PFSK-1 (cell line): Measurements from ENCODE around the gene MBD5.

ENCODE experiments used
- FOXP2 ChIP-seq: optimal IDR thresholded peaks from 2 replicates; pipeline ENCODE3; 2011; ENCODE audit warnings: borderline replicate concordance, control low read depth, inconsistent platforms; ENCODE audit not compliant: insufficient read depth; ENCODE audit errors: extremely low read length, extremely low read depth
- POLR2AphosphoS5 ChIP-seq: IDR thresholded peaks from 2 replicates; pipeline ENCODE4 v1.6.1; 2012; ENCODE audit warnings: low read depth, mild to moderate bottlenecking, control low read depth, low read length, moderate library complexity
- REST ChIP-seq, 2 experiments: IDR thresholded peaks; 2 replicates each; pipeline versions ENCODE4 v1.6.1 to v1.8.0; 2011 to 2012; ENCODE audit warnings: low read depth in 2 of 2, low read length in 2 of 2, control low read depth in 1 of 2, inconsistent platforms in 1 of 2, mild to moderate bottlenecking in 1 of 2, moderate library complexity in 1 of 2; ENCODE audit not compliant: insufficient read depth in 1 of 2
- SIN3A ChIP-seq: IDR thresholded peaks from 2 replicates; pipeline ENCODE4 v1.6.1; 2012; ENCODE audit warnings: mild to moderate bottlenecking, low read length, moderate library complexity, borderline replicate concordance; ENCODE audit not compliant: insufficient read depth
- TAF1 ChIP-seq: IDR thresholded peaks from 2 replicates; pipeline ENCODE4 v1.6.1; 2012; ENCODE audit warnings: low read length, control low read depth, borderline replicate concordance; ENCODE audit not compliant: insufficient read depth

DNA sequence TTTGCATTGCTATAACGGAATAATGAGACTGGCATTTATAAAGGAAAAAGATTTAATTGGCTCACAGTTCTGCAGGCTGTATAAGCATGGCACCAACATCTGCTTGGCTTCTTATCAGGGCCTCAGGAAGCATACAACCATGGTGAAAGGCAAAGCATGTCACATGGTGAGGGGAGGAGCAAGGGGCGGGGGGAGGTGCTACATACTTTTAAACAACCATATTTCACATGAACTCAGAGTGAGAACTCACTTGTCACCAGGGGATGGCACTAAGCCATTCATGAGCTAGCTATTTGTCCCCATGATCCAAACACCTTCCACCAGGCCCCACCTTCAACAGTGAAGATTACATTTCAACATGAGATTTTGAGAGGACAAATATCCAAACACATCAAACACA is 188.7 kb downstream of the MBD5 start:
- TF ChIP-seq TAF1 = no peak
- TF ChIP-seq SIN3A = no peak
- TF ChIP-seq POLR2AphosphoS5 = no peak
- TF ChIP-seq REST (IDR thresholded peaks at IDR 0.05; ENCODE audit: insufficient read depth in 1 of 2, low read depth in 2 of 2, low read length in 2 of 2) = no peak
- TF ChIP-seq FOXP2 = no peak
